Measurements from ENCODE around the gene AIDA.
"Not testable (repeated sequence)": the region's sequence is repeated elsewhere in the genome, so short reads cannot be mapped to it uniquely, and the experiment has no call there.

The AIDA gene

GRCh38 chr1:222711319-222712252 lies 705 bp downstream of the AIDA start:
- no peak for DNase-seq

DNA sequence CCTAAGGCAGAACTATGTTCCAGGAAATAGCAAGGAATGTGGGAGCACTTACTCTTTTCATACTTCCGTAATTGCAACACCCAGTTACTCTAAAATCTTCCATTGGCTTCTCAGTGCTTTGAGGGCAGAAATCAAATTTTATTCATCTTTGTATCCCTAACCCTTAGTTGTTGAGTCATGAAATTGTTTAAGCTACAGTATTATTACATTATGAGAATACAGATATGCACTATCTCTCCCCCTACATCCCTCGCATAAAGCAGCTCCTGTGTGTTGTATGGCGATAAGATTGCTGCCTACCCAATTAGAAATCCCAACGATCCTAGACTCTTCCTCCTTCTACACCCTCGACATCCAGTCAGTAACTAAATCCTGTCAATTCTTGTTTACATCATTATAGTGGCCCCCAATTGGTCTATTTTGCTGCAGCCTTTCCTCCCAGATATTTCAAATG lies 2.6 kb downstream of the AIDA start:
- no peak for DNase-seq

DNA sequence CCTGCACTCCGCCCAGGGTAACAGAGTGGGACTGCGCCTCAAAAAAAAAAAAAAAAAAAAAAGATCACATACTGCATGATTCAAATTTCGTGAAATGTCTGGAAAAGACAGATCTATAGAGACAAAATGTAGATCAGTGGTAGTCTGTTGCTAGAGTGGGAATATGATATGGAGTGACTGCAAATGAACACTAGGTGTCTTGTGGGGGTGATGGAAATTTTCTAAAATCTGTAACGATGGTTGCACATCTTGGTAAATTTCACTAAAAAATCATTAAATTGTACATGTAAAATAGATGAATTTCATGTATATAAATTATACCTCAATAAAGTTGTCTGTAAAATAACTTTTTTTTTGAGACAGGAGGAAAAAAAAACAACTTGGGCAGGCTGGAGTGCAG lies 5.5 kb downstream of the AIDA start:
- DNase-seq, result no peak

DNA sequence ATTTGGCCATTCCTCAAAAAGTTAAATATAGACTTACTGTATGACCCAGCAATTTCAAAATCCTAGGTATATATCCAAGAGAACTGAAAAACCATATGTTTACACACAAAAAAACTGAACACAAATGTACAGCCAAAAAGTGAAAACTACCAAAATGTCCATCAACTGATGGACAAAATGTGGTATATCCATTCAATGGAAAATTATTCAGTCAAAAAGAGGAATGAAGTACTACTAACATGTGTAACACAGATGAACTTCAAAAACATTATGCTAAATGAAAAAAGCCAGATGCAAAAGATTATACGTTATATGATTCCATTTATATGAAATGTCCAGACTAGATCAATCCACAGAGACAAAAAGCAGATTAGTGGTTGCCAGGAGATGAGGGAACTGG lies 8.0 kb downstream of the AIDA start:
- no peak for DNase-seq

DNA sequence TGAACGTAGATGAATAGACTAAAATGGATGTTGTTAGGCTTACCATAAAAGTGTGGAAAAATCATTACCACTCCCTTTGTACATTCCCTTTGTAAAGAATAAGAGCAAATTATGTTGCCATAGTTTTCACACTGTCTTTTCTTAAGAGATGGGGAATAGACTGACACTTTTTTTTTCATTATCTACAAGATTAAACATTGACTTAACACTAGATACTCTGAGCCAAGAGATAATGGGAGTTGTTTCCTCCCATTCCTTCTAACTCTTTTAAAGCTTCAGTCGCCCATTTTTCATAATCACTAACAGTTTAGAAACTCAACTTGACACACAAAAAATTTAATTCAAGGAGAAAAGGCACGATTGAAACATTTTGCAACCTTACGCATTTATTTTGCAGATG lies 10.1 kb downstream of the AIDA start:
- DNase-seq, result no peak

- no peak for DNase-seq
Measured at GRCh38 chr1:222697826-222698225, 14.5 kb downstream of the AIDA start.

GRCh38 chr1:222697203-222697602 lies 15.1 kb downstream of the AIDA start:
- no peak for DNase-seq

- no peak for DNase-seq
Measured at GRCh38 chr1:222696741-222697140, 15.6 kb downstream of the AIDA start.

DNA sequence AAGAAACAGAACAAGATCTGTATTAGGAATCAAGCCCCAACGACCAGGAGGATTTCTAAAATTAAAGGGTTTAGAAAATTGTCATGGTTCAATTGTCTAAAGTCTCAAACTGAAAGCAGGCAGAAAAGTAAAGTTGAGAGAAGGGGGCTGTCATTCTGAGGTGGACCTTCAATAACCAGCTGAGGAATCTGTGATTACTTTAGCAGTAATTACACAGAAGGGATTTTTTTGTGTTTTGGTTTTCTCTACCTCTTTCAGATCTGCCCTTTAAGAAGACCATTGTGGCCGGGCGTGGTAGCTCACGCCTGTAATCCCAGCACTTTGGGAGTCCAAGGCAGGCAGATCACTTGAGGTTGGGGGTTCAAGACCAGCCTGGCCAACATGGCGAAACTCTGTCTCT lies 17.4 kb downstream of the AIDA start:
- no peak for DNase-seq

- no peak for DNase-seq
Measured at GRCh38 chr1:222691016-222691415, 21.3 kb downstream of the AIDA start.

DNA sequence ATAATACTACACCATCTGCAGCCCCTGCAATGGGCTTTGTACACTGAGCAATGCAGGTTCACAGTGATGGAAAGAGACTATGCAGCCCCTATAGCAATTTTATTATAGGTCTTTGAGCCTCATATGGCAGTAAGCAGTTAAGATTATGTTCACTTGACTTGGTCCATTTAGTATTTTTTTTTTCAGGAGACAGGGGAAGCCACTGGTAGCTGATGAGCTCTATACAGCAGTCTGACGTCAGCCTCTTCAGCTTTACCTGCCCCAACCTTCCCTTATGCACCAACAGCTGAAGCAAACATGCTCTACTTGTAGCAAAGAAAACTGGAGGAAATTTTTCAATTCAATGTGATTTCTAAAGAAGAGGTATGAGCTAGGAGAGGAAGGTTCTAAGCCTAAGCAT lies 32.2 kb downstream of the AIDA start:
- no peak for DNase-seq

DNA sequence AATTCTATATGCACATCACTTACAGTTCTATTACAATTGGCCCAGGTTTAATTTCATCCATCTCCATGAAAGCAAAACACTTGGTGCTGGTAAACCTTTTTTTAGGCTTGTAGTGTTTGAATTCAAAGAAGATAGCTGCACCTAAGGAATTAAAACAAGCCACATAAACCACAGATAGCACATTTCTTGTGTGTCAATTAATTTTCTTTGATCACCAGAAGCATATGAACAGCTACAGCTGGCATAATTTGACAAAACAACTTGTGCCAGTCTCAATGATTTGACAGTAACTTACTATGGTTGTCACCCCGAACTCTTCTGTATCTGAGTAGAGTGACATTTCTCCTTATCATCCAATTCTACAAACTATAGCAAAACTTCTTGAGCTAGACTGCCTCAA lies 42.2 kb downstream of the AIDA start:
- no peak for DNase-seq

DNA sequence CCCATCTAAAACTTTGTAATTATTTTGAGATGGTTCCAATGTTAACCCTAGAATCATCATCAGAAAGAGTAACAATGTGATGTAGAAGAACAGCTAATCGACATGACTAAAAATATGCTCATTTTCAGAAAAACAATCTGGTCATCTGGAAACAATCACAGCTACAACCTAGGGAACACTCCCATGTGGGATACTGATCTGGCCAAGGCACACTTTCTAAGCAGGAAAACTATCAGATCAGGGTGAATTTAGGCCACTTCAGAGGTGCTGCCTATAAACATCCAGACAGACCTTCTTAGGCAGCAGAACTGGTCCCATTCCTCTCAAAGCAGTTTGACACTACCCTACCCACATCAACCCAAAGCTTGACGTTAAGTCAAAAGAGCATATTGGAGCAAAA lies 43.2 kb downstream of the AIDA start:
- DNase-seq, result not testable (repeated sequence)

GRCh38 chr1:222668184-222668583 lies 44.1 kb downstream of the AIDA start:
- not testable (repeated sequence) for DNase-seq

GRCh38 chr1:222665964-222666363 lies 46.3 kb downstream of the AIDA start:
- no peak for DNase-seq

GRCh38 chr1:222663431-222663934 lies 48.8 kb downstream of the AIDA start:
- no peak for DNase-seq

DNA sequence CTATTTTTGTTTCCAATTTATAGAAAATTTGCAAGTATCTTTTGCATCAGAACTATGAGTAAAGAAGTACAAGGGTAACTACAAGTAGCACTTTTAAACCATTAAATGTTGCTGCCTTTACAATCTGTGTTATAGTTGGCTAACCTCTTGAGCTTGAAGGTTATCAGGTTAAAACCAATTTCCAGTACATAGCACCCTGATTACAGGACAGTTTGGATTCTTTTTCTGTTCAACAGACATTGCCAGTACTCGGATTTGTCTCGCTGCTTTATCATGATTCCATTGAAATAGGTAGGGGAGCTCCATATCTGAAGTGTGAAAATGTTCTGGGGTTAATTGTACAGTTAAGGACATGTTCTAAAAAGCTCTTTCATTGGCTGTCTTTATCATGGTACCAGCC lies 54.4 kb downstream of the AIDA start:
- no peak for DNase-seq

DNA sequence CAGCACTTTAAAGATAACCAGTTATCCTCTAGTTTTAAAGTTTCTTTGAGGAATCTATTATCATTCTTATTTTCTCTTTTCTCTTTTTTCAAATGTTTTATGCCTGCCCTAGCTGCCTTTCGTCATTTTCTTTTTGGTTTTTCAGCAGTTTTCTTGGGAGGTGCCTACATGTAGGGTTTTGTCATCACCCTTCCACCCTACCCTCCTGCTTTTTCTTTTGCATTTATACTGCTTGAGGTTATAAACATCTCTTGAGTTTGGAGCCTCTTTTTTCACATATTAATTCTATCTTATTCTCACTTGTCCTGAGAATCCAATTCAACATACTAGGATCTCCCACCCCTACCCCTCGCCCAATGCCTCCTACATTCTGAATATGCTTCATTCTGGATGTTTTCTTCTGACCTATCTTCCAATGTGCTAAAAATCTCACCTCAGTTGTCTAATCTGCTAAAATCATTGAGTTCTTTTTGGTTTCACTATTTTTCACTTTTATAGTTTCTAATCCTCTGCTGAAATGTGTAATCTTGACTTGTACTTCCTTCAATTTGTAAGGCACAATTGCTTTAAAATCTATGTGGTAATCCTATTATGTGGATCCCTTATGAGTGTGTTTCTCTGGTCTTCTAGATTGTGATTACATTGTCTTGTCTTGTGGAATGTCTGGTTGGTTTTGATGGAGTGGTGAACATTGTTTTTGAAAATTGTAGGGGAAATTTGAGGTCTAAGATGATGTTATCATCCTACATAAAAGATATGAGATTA lies 55.7 kb downstream of the AIDA start:
- DNase-seq, result no peak

DNA sequence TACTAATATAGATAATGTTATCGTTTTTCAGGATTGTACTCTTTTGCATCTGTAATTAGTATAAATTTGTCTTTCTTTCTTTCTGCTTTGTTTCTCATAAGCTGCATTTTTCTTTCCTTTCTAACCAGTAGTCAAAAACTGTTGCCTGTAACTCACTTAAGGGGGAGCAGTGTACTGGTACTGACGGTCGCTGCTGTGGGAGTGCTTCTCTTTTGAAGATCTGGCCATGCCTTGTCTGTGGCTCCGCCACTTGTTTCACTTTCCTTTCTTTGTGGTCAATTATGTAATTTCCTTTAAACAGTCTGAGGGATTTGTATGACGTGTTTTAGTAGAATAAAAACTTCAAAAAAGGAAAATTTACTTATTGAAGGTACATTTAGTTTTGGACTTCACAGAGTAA lies 57.4 kb downstream of the AIDA start:
- no peak for DNase-seq

DNA sequence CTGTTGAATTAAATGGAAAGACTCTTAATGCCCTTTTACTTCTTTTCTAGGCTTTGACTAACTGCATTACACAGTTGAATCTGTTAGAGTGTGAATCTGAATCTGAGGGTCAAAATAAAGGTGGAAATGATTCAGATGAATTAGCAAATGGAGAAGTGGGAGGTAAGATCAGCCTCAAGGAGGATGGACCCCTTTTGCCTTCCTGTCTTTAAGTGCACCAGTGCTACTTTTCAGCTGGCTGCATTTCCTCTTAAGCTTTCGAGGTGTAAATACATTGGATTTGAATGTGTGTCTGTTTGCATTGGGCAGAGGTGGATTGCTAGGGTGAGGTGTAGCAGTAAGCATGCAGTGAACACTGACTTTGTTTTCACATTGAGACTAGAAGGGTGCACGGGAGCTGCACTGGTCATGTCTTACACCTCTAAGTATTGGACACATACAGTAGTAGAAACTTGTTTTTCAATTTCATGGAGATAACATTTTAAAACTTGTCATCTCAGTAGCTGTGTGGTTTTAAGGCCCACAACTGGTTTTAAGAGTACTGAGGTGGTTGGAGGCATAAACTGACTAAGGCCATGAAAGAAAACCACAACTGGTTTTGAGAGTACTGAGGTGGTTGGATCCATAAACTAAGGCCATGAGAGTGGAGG lies 59.0 kb downstream of the AIDA start:
- DNase-seq, result no peak

DNA sequence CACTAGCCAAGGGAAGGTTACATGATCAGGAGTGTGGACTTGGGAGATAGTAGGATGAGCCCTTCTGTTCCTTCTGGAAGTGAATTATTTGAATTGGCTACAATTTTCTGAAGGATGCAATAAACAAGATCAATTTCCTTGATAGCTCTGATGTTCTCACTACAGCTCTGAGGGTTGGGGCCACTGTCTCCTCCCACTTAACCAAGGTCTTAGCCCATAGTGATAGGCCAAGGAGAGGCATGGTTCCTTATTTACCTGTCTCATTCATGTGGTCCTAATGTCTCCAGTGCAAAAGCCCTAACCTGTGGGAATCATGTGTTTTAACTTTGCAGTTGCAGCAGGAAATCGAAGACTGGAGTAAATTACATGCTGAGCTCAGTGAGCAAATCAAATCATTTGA lies 59.6 kb downstream of the AIDA start:
- DNase-seq, result no peak

DNA sequence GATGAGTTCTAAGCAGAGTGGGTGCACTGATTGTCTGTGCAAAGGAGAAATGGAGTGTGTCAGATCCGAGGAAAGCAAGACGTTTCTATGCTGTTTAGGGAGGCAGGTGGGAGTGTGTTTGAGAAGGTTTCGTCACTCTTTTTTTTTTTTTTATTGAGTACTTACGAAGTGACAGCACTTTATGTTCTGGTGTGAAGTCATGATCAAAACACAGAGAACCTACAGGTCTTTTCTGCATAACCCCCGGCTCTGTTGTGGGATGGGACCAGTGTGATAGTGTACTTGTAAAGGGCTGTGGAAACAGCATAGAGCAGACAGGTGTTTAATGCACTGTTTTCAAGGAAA lies 67.7 kb downstream of the AIDA start:
- DNase-seq, result no peak

- peak; percentile 79 for DNase-seq
Measured at GRCh38 chr1:222643938-222644635, 68.2 kb downstream of the AIDA start.

Measured in NCI-H187 treated with DMSO at 0.1 percent for 48 hours (cell line).